Mammary epithelial cell (primary cell): ENCODE results near the gene SMIM31.

ENCODE experiments used
- EZH2 ChIP-seq: IDR thresholded peaks from 2 replicates; pipeline ENCODE4 v1.6.1; 2012; ENCODE audit warnings: low read length, inconsistent platforms, borderline replicate concordance
- TF ChIP-seq, protein P1 (sequence below), 2 donors: IDR thresholded peaks in 1 of 2; conservative IDR thresholded peaks in 1 of 2; 2 replicates each; pipeline ENCODE4 v1.5.1; 2011 to 2012; ENCODE audit warnings: inconsistent platforms in 2 of 2, low read length in 2 of 2, mild to moderate bottlenecking in 2 of 2, control low read depth in 1 of 2, low read depth in 1 of 2; ENCODE audit not compliant: insufficient read depth in 1 of 2; ENCODE audit errors: extremely low read depth in 1 of 2

DNA sequence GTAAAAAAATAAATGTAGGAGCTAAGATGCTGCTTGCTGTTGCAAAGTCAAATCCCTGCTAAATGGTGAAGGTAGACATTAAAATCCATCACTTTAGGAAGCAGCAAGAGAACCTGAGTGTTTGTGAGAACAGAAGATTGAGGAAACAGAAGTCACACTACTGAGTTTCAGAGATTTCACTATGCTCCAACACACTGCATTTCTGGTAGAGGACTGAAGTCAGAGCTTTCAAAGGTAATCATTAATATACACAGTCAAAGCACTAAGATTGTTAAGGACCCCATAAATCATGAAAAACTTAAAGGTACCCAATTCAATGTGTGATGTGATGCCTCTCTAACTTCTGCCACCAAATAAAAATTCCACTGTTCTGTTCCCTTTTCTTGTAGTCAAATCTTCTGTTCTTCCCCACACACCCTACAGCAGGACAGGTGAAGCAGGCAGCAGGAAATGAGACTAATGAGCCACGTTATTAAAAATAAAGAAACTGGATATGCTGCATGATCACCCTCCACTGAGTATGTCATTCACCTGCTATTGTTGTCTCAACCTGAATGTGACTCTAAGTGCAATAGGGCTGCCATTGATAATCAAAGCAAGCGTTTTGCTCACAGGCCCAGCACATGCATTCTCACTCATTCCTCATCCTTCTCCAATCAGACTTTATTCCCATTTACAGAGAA is 94.2 kb downstream of the SMIM31 start:
- TF ChIP-seq, protein P1, sequence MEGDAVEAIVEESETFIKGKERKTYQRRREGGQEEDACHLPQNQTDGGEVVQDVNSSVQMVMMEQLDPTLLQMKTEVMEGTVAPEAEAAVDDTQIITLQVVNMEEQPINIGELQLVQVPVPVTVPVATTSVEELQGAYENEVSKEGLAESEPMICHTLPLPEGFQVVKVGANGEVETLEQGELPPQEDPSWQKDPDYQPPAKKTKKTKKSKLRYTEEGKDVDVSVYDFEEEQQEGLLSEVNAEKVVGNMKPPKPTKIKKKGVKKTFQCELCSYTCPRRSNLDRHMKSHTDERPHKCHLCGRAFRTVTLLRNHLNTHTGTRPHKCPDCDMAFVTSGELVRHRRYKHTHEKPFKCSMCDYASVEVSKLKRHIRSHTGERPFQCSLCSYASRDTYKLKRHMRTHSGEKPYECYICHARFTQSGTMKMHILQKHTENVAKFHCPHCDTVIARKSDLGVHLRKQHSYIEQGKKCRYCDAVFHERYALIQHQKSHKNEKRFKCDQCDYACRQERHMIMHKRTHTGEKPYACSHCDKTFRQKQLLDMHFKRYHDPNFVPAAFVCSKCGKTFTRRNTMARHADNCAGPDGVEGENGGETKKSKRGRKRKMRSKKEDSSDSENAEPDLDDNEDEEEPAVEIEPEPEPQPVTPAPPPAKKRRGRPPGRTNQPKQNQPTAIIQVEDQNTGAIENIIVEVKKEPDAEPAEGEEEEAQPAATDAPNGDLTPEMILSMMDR (conservative IDR thresholded peaks at IDR 0.05 in 1 of 2, IDR thresholded peaks at IDR 0.05 in 1 of 2; ENCODE audit: extremely low read depth in 1 of 2, insufficient read depth in 1 of 2, low read depth in 1 of 2, low read length in 2 of 2) = no peak
- no peak for TF ChIP-seq EZH2
